ENCODE data around the gene PPP1R13B.

Gene PPP1R13B

GRCh38 chr14:103704708-103705107 lies 142.7 kb downstream of the PPP1R13B start:
- no peak for TF ChIP-seq GATA3 (IDR thresholded peaks at IDR 0.05; ENCODE audit: low read depth, low read length)
- TF ChIP-seq GATA2 (IDR thresholded peaks at IDR 0.05; ENCODE audit: low read depth, low read length), result no peak

DNA sequence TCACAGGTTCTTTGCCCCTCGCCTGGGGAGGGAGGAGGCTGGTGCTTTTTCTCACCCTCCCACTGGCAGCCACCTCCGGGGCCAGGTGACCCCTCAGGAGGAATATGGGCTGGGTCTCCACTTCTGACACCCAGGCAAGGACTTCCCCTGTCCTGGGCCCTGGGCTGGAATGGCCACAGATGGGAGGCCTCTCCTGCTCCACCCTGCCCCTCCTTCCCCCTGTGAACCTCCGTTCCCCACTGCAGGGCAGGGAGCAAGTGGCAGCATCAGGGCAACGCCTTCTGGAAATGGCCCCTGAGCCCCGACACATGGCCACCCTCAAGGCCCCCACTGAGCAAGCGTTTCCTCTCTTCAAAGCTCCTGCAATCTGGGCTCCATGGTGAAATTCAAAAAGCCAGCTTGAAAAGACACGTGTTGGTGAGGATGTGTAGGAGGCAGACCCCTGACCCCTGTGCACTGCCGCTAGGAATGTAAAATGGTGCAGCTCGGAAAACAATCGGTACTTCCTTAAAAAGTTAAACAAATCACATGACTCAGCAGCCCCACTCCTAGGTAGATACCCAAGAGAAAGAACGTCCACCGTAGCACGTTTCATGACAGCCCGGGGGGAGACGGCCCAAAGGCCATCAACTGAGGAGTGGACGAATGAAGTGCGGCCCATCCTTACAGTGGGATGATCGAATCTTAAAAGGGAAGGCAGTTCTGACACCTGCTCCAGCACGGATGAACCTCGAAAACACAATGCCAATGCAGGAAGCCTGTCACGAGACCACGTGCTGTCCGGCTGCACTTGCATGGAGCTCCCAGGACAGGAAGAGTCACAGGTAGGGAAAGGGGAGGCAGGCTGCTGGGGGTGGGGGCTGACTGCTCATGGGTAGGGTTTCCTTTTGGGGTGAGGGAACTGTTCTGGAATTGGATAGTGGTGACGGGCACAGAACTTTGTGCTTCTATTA lies 143.7 kb downstream of the PPP1R13B start:
- no peak for TF ChIP-seq GATA3 (IDR thresholded peaks at IDR 0.05; ENCODE audit: low read depth, low read length)
- no peak for TF ChIP-seq GATA2 (IDR thresholded peaks at IDR 0.05; ENCODE audit: low read depth, low read length)

GRCh38 chr14:103702497-103703432 lies 144.6 kb downstream of the PPP1R13B start:
- TF ChIP-seq GATA2 (IDR thresholded peaks at IDR 0.05; ENCODE audit: low read depth, low read length), result no peak
- TF ChIP-seq GATA3 (IDR thresholded peaks at IDR 0.05; ENCODE audit: low read depth, low read length), result no peak

DNA sequence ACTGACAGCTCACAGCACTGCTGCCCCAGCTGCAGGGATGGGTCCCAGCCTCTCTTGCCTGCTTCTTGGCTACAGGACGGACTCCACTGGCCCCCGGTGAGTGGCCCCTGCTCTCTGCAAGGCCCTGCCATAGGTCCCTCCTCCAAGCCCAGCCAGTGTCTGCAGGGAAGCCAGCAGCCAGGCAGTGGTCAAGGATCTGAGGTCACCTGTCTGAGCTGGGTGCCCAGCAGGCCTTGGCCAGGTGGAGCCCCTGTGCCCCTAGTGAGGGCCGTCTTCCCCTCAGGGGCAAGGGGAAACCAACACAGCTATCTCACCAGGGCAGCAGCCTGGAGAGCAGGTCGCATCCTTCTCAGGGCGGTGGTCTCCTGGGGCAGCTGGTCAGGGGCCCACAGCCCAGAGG lies 145.3 kb downstream of the PPP1R13B start:
- no peak for TF ChIP-seq GATA2 (IDR thresholded peaks at IDR 0.05; ENCODE audit: low read depth, low read length)
- TF ChIP-seq GATA3 (IDR thresholded peaks at IDR 0.05; ENCODE audit: low read depth, low read length), result no peak

GRCh38 chr14:103700753-103701490 lies 146.5 kb downstream of the PPP1R13B start:
- no peak for TF ChIP-seq GATA2 (IDR thresholded peaks at IDR 0.05; ENCODE audit: low read depth, low read length)
- TF ChIP-seq GATA3 (IDR thresholded peaks at IDR 0.05; ENCODE audit: low read depth, low read length), result no peak

DNA sequence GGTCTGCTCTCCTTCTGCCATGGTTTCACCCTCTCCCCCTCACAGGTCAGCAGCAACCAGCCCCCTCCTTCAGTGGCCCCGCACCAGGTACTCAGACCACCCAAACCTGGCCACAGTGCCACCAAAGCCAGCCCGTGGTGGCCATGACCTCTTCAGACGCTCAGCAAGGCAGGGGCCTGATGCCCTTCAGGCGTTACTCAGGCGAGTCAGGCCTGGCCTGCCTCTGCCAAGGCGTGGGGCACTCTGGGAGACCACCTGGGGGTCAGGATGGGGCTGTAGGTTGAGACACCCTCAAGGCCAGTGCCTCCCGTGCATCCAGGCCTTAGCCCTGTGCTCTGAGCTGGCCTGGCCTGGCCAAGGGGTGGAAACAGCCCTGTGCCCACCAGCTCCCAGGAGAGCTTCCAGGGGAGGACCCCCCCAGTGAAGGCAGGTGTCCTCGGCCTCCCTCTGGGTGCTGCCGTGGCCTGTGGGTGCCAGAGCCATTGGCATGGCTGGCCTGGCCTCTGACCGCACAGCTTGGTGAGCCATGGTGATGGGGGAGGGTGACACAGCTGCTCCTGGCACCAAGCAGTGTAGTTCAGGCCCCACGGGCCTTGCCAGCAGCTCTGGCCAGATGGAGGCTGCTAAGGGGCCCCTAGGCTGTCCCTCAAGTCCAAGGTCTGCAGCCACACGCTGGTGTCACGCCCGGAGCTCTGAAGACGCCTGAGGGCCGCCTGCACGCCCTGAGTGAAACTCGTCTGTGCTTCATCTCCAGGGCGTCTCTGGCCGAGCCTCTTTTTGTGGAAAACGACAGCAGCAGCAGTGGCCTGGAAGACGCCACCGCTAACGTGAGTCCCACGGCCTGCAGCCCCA lies 147.2 kb downstream of the PPP1R13B start:
- TF ChIP-seq GATA3 (IDR thresholded peaks at IDR 0.05; ENCODE audit: low read depth, low read length), result no peak
- TF ChIP-seq GATA2 (IDR thresholded peaks at IDR 0.05; ENCODE audit: low read depth, low read length), result no peak

DNA sequence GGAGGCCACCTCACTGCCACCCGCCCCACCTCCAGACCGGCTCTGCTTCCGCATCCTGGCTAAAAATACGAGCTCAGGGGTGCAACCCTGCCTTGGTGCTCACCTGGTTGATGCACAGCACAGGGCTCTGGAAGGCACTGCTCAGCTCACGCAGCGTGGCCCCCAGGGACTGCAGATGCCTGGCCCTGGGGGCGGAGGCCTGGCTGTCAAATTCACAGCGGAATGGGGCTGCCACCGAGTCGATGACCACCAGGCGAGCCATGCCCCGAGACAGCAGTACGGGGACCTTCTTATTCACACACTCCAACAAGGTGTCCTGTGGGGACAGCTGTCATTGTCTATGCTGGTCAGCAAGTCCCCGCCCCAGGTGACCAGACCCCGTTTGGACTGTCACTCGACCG lies 148.1 kb downstream of the PPP1R13B start:
- TF ChIP-seq GATA3 (IDR thresholded peaks at IDR 0.05; ENCODE audit: low read depth, low read length) (no peak), GATA2 (IDR thresholded peaks at IDR 0.05; ENCODE audit: low read depth, low read length) (no peak)

DNA sequence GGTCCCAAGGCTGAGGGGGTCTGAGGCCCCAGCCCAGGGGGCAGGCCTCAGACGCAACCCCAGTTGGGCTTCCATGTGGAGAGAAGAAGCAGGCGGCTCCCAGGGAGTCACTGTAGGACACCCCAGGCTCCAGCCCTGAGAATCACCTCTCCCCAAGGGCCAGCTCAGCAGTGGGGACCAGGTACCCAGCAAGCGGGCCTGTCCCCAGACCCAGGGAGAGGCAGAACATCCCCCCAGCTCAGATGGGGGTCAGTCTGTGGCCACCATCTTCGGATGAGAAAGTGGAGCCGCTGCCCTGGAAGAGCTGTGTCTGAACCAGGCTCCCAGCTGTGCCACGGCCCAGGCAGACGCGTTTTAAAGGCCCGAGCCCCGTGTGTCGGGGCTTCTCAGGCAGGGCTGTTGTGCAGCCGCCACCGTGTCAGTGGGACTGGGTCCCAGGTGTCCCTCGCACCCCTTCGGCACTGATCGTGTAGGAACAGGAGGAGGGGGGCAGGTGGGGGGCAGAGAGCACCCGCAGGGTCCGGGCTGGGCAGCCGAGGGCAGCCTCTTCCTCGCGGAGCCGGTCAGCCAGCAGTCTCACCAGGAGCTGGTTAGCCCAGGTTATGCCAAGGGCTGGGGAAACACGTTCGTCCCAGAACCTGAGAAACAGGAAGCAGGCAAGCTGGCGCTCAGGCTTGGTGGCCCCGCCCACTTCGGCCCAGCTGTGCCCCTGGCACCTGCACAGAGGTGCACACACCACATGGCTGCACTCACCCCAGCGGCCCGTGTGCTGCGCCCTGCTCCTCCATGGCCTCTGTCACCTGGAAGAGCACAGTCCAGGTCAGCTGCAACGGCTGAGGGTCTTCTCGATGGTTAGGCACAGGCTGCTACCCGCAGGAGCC lies 148.8 kb downstream of the PPP1R13B start:
- TF ChIP-seq GATA2 (IDR thresholded peaks at IDR 0.05; ENCODE audit: low read depth, low read length), result no peak
- TF ChIP-seq GATA3 (IDR thresholded peaks at IDR 0.05; ENCODE audit: low read depth, low read length), result no peak

DNA sequence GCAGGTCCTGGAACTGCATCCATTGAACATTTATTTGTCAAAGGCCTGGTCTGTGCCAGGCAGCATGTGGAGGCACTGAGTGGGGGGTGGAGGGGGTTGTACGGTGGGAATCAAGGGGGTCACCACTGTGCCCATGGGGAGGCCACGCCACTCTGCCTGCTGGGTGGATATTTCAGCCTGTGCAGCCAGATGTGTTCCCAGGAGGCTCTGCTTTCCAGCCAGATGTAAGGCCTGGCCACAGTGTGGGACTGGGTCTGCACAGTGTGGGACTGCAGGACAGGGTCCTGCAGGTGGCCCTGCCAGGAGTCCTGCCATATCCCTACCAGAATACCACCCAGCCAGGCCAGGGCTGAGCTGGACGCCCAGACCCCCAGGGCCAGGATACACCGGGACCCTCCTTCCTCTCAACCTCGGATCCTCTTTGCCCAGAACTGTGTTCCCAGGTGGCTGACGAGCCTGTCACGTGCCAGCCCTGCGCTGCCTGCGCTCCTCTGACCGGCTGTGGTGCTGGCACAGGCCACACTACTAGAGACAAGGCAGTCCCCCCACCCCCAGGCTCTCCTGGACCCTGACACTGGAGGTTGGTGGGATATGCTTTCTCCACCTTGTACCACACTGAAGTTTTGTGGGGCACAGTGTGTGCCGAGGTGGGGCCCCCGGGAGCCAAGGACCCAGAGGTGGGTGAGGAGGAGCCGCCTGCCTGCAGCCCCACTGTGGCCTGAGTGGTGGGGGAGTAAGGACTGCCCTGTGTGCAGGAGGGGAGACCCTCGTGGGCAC lies 149.6 kb downstream of the PPP1R13B start:
- TF ChIP-seq GATA2 (IDR thresholded peaks at IDR 0.05; ENCODE audit: low read depth, low read length) (no peak), GATA3 (IDR thresholded peaks at IDR 0.05; ENCODE audit: low read depth, low read length) (no peak)

GRCh38 chr14:103697206-103697602 lies 150.2 kb downstream of the PPP1R13B start:
- TF ChIP-seq GATA3 (IDR thresholded peaks at IDR 0.05; ENCODE audit: low read depth, low read length), result no peak
- no peak for TF ChIP-seq GATA2 (IDR thresholded peaks at IDR 0.05; ENCODE audit: low read depth, low read length)

GRCh38 chr14:103696466-103697071 lies 150.8 kb downstream of the PPP1R13B start:
- TF ChIP-seq GATA2 (IDR thresholded peaks at IDR 0.05; ENCODE audit: low read depth, low read length) (no peak), GATA3 (IDR thresholded peaks at IDR 0.05; ENCODE audit: low read depth, low read length) (no peak)

Data from SH-SY5Y (cell line).